Parathyroid adenoma (tissue), 2 donors: Measurements from ENCODE around the gene RAPGEF2.
"Not testable (repeated sequence)": the region's sequence is repeated elsewhere in the genome, so short reads cannot be mapped to it uniquely, and the experiment has no call there.

Source experiments
- H2AFZ ChIP-seq: fragments of 300-600 bp; sonication (generic); one replicate; pipeline ENCODE4 v1.7.0; 2017; ENCODE audit warnings: antibody characterized with exemption, mild to moderate bottlenecking
- H3K27ac ChIP-seq: fragments of 300-600 bp; sonication (generic); one replicate; pipeline ENCODE4 v1.7.0; 2017
- H3K27me3 ChIP-seq: fragments of 300-600 bp; sonication (generic); one replicate; pipeline ENCODE4 v1.7.0; 2017; ENCODE audit warnings: low read length; ENCODE audit not compliant: control insufficient read depth, insufficient read depth
- H3K36me3 ChIP-seq: fragments of 300-600 bp; sonication (generic); one replicate; pipeline ENCODE4 v1.7.0; 2017; ENCODE audit warnings: low read length; ENCODE audit not compliant: control insufficient read depth, insufficient read depth
- H3K4me1 ChIP-seq: fragments of 300-600 bp; sonication (generic); one replicate; pipeline ENCODE4 v1.7.0; 2017; ENCODE audit warnings: control low read depth
- H3K4me2 ChIP-seq: fragments of 300-600 bp; sonication (generic); one replicate; pipeline ENCODE4 v1.7.0; 2017; ENCODE audit warnings: low read length
- H3K4me3 ChIP-seq: fragments of 300-600 bp; sonication (generic); one replicate; pipeline ENCODE4 v1.7.0; 2017; ENCODE audit warnings: low read depth, low read length
- H3K79me2 ChIP-seq: fragments of 300-600 bp; sonication (generic); one replicate; pipeline ENCODE4 v1.7.0; 2017; ENCODE audit warnings: control low read depth
- H3K9ac ChIP-seq: fragments of 300-600 bp; sonication (generic); one replicate; pipeline ENCODE4 v1.7.0; 2017; ENCODE audit warnings: mild to moderate bottlenecking
- H3K9me3 ChIP-seq: fragments of 300-600 bp; sonication (generic); one replicate; pipeline ENCODE4 v1.7.0; 2017; ENCODE audit warnings: low read length; ENCODE audit not compliant: control insufficient read depth
- CTCF ChIP-seq: fragments of 300-600 bp; sonication (generic); IDR thresholded peaks from one replicate; pipeline ENCODE4 v1.7.0; 2017; ENCODE audit warnings: antibody characterized with exemption, mild to moderate bottlenecking
- donor health status: primary hyperparathyroidism.

RAPGEF2 gene

GRCh38 chr4:159071969-159072765 is 30.7 kb upstream of the RAPGEF2 start:
- H3K27ac ChIP-seq, result no peak overlapping the region
- no peaks in the 10 kb centered on the region for H3K79me2 ChIP-seq
- H3K4me1 ChIP-seq, result no peaks in the 10 kb centered on the region
- H3K4me3 ChIP-seq, result no peak overlapping the region
- no peak overlapping the region for H2AFZ ChIP-seq
- TF ChIP-seq CTCF, result no peak
- H3K9ac ChIP-seq, result no peak overlapping the region
- H3K9me3 ChIP-seq, result no peaks in the 10 kb centered on the region
- H3K36me3 ChIP-seq, result no peaks in the 10 kb centered on the region
- H3K27me3 ChIP-seq, result no peaks in the 10 kb centered on the region
- H3K4me2 ChIP-seq, result no peak overlapping the region

GRCh38 chr4:159075531-159075932 is 27.3 kb upstream of the RAPGEF2 start:
- no peaks in the 10 kb centered on the region for H3K79me2 ChIP-seq
- no peak overlapping the region for H3K4me2 ChIP-seq
- no peaks in the 10 kb centered on the region for H3K4me1 ChIP-seq
- no peak overlapping the region for H2AFZ ChIP-seq
- no peak overlapping the region for H3K27ac ChIP-seq
- no peak overlapping the region for H3K4me3 ChIP-seq
- H3K9ac ChIP-seq, result no peak overlapping the region
- no peak for TF ChIP-seq CTCF
- H3K9me3 ChIP-seq, result no peaks in the 10 kb centered on the region
- H3K36me3 ChIP-seq, result no peaks in the 10 kb centered on the region
- H3K27me3 ChIP-seq, result no peaks in the 10 kb centered on the region

- not testable (repeated sequence) for H3K27ac ChIP-seq
These were observed 25.9 kb upstream of the RAPGEF2 start for GRCh38 chr4:159077018-159077417.

GRCh38 chr4:159077702-159078495 is 25.0 kb upstream of the RAPGEF2 start:
- Histone ChIP-seq H3K27me3 (no peaks in the 10 kb centered on the region), H3K4me2 (no peak overlapping the region), H3K4me1 (no peaks in the 10 kb centered on the region), H3K9me3 (no peaks in the 10 kb centered on the region), H3K4me3 (no peak overlapping the region), H3K79me2 (no peaks in the 10 kb centered on the region), H2AFZ (no peak overlapping the region), H3K9ac (no peak overlapping the region), H3K36me3 (no peaks in the 10 kb centered on the region), H3K27ac (no peak overlapping the region)
- no peak for TF ChIP-seq CTCF

More at GRCh38 chr4:159077018-159077417, 25.9 kb upstream of the RAPGEF2 start:
- not testable (repeated sequence) for H3K4me1 ChIP-seq, H3K4me2 ChIP-seq, H3K4me3 ChIP-seq, H3K79me2 ChIP-seq, H3K36me3 ChIP-seq, H2AFZ ChIP-seq, H3K9me3 ChIP-seq, H3K27me3 ChIP-seq, H3K9ac ChIP-seq

- Histone ChIP-seq H3K27ac (no peak overlapping the region), H3K9ac (no peak overlapping the region), H3K79me2 (no peaks in the 10 kb centered on the region), H3K4me3 (no peak overlapping the region), H3K9me3 (no peaks in the 10 kb centered on the region), H2AFZ (no peak overlapping the region), H3K36me3 (no peaks in the 10 kb centered on the region), H3K4me1 (no peaks in the 10 kb centered on the region), H3K27me3 (no peaks in the 10 kb centered on the region), H3K4me2 (no peak overlapping the region)
- TF ChIP-seq CTCF, result no peak
These were observed 23.8 kb upstream of the RAPGEF2 start for GRCh38 chr4:159079074-159079473.
